Measurements from ENCODE around the gene SLC45A1. TPM values are rescaled to one million over a fixed set of nuclear protein-coding genes. Genes with fewer than 3 reads are reported as not detected.
A peak's percentile ranks its signal among the peaks of the same experiment; 100 is the strongest.

SLC45A1 gene
- total RNA-seq, 2 donors from 2014 or later, result 4.4 to 6.0 TPM

- Histone ChIP-seq H3K4me3 (no peak overlapping the region), H3K4me1 (ENCODE audit: control insufficient read depth in 1 of 2, low read depth in 2 of 2) (peaks cover 8 to 31% of the 10 kb centered on the region in 2 donors), H3K27ac (peak overlapping the region in 1 of 2 donors; percentile 43), H3K36me3 (peaks cover 71% of the 10 kb centered on the region), H3K27me3 (replicated peaks; ENCODE audit: insufficient read depth) (no peaks in the 10 kb centered on the region), H3K9me3 (no peaks in the 10 kb centered on the region)
- TF ChIP-seq CTCF (IDR thresholded peaks at IDR 0.05), result no peak
- DNase-seq (ENCODE audit: low spot score) (no peak), ATAC-seq (ENCODE audit: insufficient number of reproducible peaks, low FRiP score, low read depth) (no peak)
Measured at GRCh38 chr1:8356256-8357209, 38.6 kb downstream of the SLC45A1 start.

GRCh38 chr1:8357329-8358101, 39.6 kb downstream of the SLC45A1 start:
- no peak for TF ChIP-seq CTCF (IDR thresholded peaks at IDR 0.05)
- no peak for ATAC-seq (ENCODE audit: insufficient number of reproducible peaks, low FRiP score, low read depth)
- Histone ChIP-seq H3K27me3 (replicated peaks; ENCODE audit: insufficient read depth) (no peaks in the 10 kb centered on the region), H3K4me1 (ENCODE audit: control insufficient read depth in 1 of 2, low read depth in 2 of 2) (peaks cover 8 to 25% of the 10 kb centered on the region in 2 donors), H3K9me3 (no peaks in the 10 kb centered on the region), H3K27ac (peak overlapping the region in 1 of 2 donors; percentile 43), H3K36me3 (peaks cover 81% of the 10 kb centered on the region), H3K4me3 (no peak overlapping the region)
- DNase-seq (ENCODE audit: low spot score), result no peak

GRCh38 chr1:8358241-8358896, 40.5 kb downstream of the SLC45A1 start:
- no peak for ATAC-seq (ENCODE audit: insufficient number of reproducible peaks, low FRiP score, low read depth)
- no peak for DNase-seq (ENCODE audit: low spot score)
- TF ChIP-seq CTCF (IDR thresholded peaks at IDR 0.05), result no peak
- Histone ChIP-seq H3K36me3 (peaks cover 88% of the 10 kb centered on the region), H3K27ac (peak overlapping the region in 1 of 2 donors; percentile 42), H3K4me1 (ENCODE audit: control insufficient read depth in 1 of 2, low read depth in 2 of 2) (peaks cover 6 to 24% of the 10 kb centered on the region in 2 donors), H3K9me3 (no peaks in the 10 kb centered on the region), H3K27me3 (replicated peaks; ENCODE audit: insufficient read depth) (no peaks in the 10 kb centered on the region), H3K4me3 (no peak overlapping the region)

GRCh38 chr1:8358897-8359616, 41.1 kb downstream of the SLC45A1 start:
- Histone ChIP-seq H3K4me3 (no peak overlapping the region), H3K4me1 (ENCODE audit: control insufficient read depth in 1 of 2, low read depth in 2 of 2) (peaks cover 10 to 25% of the 10 kb centered on the region in 2 donors), H3K27me3 (replicated peaks; ENCODE audit: insufficient read depth) (no peaks in the 10 kb centered on the region), H3K27ac (no peak overlapping the region), H3K36me3 (peaks cover 83% of the 10 kb centered on the region), H3K9me3 (no peaks in the 10 kb centered on the region)
- DNase-seq (ENCODE audit: low spot score), result no peak
- no peak for TF ChIP-seq CTCF (IDR thresholded peaks at IDR 0.05)
- ATAC-seq (ENCODE audit: insufficient number of reproducible peaks, low FRiP score, low read depth), result no peak
